Activated CD8-positive, alpha-beta T cell treated with anti-CD3 and anti-CD28 coated beads, Interleukin-2, amount 10 ng/mL, durations not matched to agents 7 days and 5 days (primary cell): ENCODE results near the gene GLOD5. TPM values are rescaled to one million over a fixed set of nuclear protein-coding genes. Genes with fewer than 3 reads are reported as not detected.
A peak's percentile ranks its signal among the peaks of the same experiment; 100 is the strongest.

Experiments
- ATAC-seq: fragments of 150-1000 bp; cut with Tn5 transposase; one replicate; pipeline ENCODE4 v1.10.0; 2021; ENCODE audit warnings: moderate library complexity
- CTCF ChIA-PET: fragments of 350-600 bp; sonication (Branson Sonifier 250); formaldehyde crosslinking; loops from one replicate; lab custom pipeline; 2021; ENCODE audit warnings: antibody characterized with exemption; lab: Charles Lee
- POLR2A ChIA-PET: fragments of 350-600 bp; sonication (Branson Sonifier 250); formaldehyde crosslinking; loops from one replicate; lab custom pipeline; 2021; ENCODE audit warnings: antibody characterized with exemption; lab: Charles Lee
- DNase-seq: peaks from one replicate; pipeline ENCODE4 v3.0.0-alpha.2; 2020
- H3K27ac Mint-ChIP-seq: one replicate; pipeline ENCODE4 v1.8.0; 2021; ENCODE audit warnings: mild to moderate bottlenecking, mixed read lengths
- H3K27me3 Mint-ChIP-seq: one replicate; pipeline ENCODE4 v1.8.0; 2021; ENCODE audit warnings: low read depth, mixed read lengths
- H3K36me3 Mint-ChIP-seq: one replicate; pipeline ENCODE4 v1.8.0; 2021; ENCODE audit warnings: low read depth, mixed read lengths
- H3K4me1 Mint-ChIP-seq: one replicate; pipeline ENCODE4 v1.8.0; 2021; ENCODE audit warnings: low read depth, mixed read lengths
- H3K4me3 Mint-ChIP-seq: one replicate; pipeline ENCODE4 v1.8.0; 2021; ENCODE audit warnings: mild to moderate bottlenecking, mixed read lengths
- H3K9me3 Mint-ChIP-seq: one replicate; pipeline ENCODE4 v1.8.0; 2022; ENCODE audit warnings: mixed read lengths; ENCODE audit not compliant: insufficient read depth
- total RNA-seq, 2 experiments: library from RNA; stranded (reverse); gene quantifications; one replicate each; pipeline ENCODE4 v1.2.3, GENCODE V29; 2021

GLOD5 gene
- total RNA-seq, 2 experiments from 2014 or later: not detected

DNA sequence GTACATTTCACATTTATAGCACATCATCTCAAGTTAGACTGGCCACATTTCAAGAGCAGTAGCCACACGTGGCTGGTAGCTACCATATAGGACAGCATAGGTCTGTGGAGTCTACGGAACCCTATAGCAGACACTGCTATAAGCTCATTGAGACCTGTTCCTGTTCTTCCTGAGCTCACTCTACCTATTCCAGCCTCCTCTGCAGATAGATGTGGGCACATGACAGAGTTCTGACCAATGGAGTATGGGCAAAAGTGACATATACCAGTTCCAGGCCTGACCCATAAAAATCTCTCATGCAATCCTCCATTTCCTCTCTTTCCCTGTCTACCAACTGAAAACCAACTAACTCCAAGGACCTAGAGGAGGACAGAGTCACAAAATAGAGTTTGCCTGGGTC is 36.8 kb downstream of the GLOD5 start:
- DNase-seq (no peak), ATAC-seq (no peak)
- H3K27ac Mint-ChIP-seq: no peak overlapping the region
- H3K4me3 Mint-ChIP-seq: no peak overlapping the region
- ChIA-PET CTCF (no interaction called here), POLR2A (no interaction called here)
- H3K4me1 Mint-ChIP-seq: peaks cover 14% of the 10 kb centered on the region
- H3K27me3 Mint-ChIP-seq: no peaks in the 10 kb centered on the region
- peaks cover 2% of the 10 kb centered on the region for H3K36me3 Mint-ChIP-seq
- no peaks in the 10 kb centered on the region for H3K9me3 Mint-ChIP-seq

- no peak for DNase-seq
- ATAC-seq: no peak
- POLR2A ChIA-PET: interaction anchor here (0.5 to 1.8 kb wide), 6 partner anchors 63 to 481 kb away, joined by 3 to 8 read pairs (median 6); partner anchors contain the start of gene SUV39H1
- Mint-ChIP-seq H3K27me3 (no peaks in the 10 kb centered on the region), H3K4me3 (peak overlapping the region; percentile 95), H3K4me1 (peaks cover 22% of the 10 kb centered on the region), H3K9me3 (no peaks in the 10 kb centered on the region), H3K27ac (peak overlapping the region; percentile 99), H3K36me3 (peaks cover 7% of the 10 kb centered on the region)
- CTCF ChIA-PET: interaction anchor here (1.0 to 2.0 kb wide), 4 partner anchors 64 to 153 kb away, joined by 3 to 11 read pairs (median 4); no protein-coding TSS in a partner anchor
Measured at GRCh38 chrX:48800574-48801279, 39.2 kb downstream of the GLOD5 start.

- peak; percentile 96 for DNase-seq
- Mint-ChIP-seq H3K36me3 (peaks cover 7% of the 10 kb centered on the region), H3K9me3 (no peaks in the 10 kb centered on the region), H3K4me1 (peaks cover 22% of the 10 kb centered on the region), H3K27me3 (no peaks in the 10 kb centered on the region), H3K4me3 (peak within 1 kb of the TSS; percentile 95), H3K27ac (peak within 1 kb of the TSS; percentile 99)
- peak; percentile 91 for ATAC-seq
- POLR2A ChIA-PET: interaction anchor here (0.6 to 1.8 kb wide), 7 partner anchors 64 to 371 kb away, joined by 3 to 8 read pairs (median 3); partner anchors contain the start of gene SUV39H1
- CTCF ChIA-PET: interaction anchor here (1.0 to 2.0 kb wide), 4 partner anchors 64 to 153 kb away, joined by 3 to 11 read pairs (median 4); no protein-coding TSS in a partner anchor
Measured at GRCh38 chrX:48801280-48802088, 39.9 kb downstream of the GLOD5 start, which contains the start of gene HDAC6. HDAC6 (plus strand) TSS chrX:48802067; CDS start chrX:48802693, 626 bp downstream.

DNA sequence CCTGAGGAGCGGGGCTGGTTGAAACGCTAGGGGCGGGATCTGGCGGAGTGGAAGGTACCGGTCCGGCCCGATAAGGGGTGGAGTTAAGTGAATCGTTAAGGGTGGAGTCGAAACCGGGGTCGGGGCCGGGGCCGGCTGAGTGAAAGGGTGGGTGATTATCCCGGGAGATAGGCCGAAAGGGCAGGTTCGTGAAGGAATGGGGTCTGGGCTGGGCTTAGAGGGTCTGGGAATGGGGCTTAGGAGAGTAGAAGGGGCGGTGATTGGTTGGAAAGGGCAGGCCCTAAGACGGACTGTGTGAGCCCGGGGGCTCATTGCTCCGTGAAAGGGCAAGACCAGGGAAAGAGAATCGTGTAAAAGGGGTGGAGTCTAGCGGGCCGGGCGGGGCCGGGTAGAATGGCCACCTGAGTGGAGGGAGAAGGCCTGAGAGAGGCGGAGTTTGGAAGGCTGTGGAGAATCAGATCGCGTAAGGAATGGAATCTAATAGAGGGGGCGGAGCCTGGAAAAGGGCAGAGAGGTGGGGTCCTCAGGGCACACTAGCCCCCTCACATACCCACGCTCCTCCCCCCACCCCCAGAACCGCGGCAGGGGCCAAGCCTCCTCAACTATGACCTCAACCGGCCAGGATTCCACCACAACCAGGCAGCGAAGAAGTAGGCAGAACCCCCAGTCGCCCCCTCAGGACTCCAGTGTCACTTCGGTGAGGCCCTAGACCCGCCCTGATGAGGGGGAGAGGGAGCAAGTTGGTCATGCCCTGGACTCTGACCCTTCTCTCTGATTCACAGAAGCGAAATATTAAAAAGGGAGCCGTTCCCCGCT is 40.8 kb downstream of the GLOD5 start:
- H3K36me3 Mint-ChIP-seq: peaks cover 11% of the 10 kb centered on the region
- DNase-seq: peak; percentile 82
- POLR2A ChIA-PET: interaction anchor here (0.6 to 1.8 kb wide), 3 partner anchors 65 to 139 kb away, joined by 3 to 8 read pairs (median 6); partner anchors contain the start of gene SUV39H1
- peaks cover 22% of the 10 kb centered on the region for H3K4me1 Mint-ChIP-seq
- ATAC-seq: peak; percentile 62
- H3K27ac Mint-ChIP-seq: peak overlapping the region; percentile 99
- CTCF ChIA-PET: interaction anchor here (1.0 to 2.0 kb wide), 4 partner anchors 65 to 154 kb away, joined by 3 to 11 read pairs (median 4); no protein-coding TSS in a partner anchor
- peak overlapping the region; percentile 95 for H3K4me3 Mint-ChIP-seq
- H3K27me3 Mint-ChIP-seq: no peaks in the 10 kb centered on the region
- no peaks in the 10 kb centered on the region for H3K9me3 Mint-ChIP-seq

DNA sequence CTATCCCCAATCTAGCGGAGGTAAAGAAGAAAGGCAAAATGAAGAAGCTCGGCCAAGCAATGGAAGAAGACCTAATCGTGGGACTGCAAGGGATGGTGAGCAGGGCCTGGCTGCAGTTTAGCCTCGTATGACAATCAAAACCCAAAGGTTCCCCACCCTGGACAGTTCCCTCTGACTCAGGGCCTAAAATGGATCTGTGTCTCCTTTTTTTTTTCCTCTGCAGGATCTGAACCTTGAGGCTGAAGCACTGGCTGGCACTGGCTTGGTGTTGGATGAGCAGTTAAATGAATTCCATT is 41.3 kb downstream of the GLOD5 start:
- peak overlapping the region; percentile 95 for H3K4me3 Mint-ChIP-seq
- ATAC-seq (no peak), DNase-seq (no peak)
- no peaks in the 10 kb centered on the region for H3K27me3 Mint-ChIP-seq
- no peaks in the 10 kb centered on the region for H3K9me3 Mint-ChIP-seq
- ChIA-PET POLR2A (no interaction called here), CTCF (no interaction called here)
- peaks cover 11% of the 10 kb centered on the region for H3K36me3 Mint-ChIP-seq
- peak overlapping the region; percentile 99 for H3K27ac Mint-ChIP-seq
- H3K4me1 Mint-ChIP-seq: peaks cover 22% of the 10 kb centered on the region

GRCh38 chrX:48806081-48806480 is 44.5 kb downstream of the GLOD5 start:
- Mint-ChIP-seq H3K9me3 (no peaks in the 10 kb centered on the region), H3K4me1 (peaks cover 16% of the 10 kb centered on the region), H3K27ac (no peak overlapping the region), H3K36me3 (peaks cover 11% of the 10 kb centered on the region), H3K4me3 (no peak overlapping the region), H3K27me3 (no peaks in the 10 kb centered on the region)
- ChIA-PET CTCF (interaction anchor here (0.8 kb wide), 1 partner anchor 140 kb away, joined by 3 read pairs; no protein-coding TSS in a partner anchor), POLR2A (no interaction called here)
- ATAC-seq (no peak), DNase-seq (no peak)

DNA sequence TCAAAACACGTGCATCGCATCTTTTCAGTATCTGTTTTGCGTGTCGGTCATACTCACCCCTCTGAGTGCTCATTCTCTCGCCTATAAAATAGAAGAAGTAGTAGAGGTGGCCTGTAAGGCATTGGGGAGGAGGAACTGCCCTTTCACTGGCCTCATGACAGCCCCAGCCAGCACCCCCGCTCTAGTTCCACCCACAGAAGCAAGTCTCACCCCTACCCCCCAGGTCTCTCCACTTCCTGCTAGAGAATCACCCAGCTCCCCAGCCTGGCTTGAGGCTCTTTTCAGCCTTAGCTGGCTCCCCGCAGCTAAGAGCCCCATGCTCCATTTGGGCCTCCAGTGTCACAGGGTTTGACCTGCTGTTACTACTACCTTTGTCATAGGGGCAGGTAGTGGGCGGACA is 52.1 kb downstream of the GLOD5 start:
- no peaks in the 10 kb centered on the region for H3K9me3 Mint-ChIP-seq
- ATAC-seq (no peak), DNase-seq (no peak)
- H3K27ac Mint-ChIP-seq: no peak overlapping the region
- peaks cover 2% of the 10 kb centered on the region for H3K36me3 Mint-ChIP-seq
- no peaks in the 10 kb centered on the region for H3K27me3 Mint-ChIP-seq
- H3K4me1 Mint-ChIP-seq: no peaks in the 10 kb centered on the region
- ChIA-PET POLR2A (no interaction called here), CTCF (no interaction called here)
- H3K4me3 Mint-ChIP-seq: no peak overlapping the region

GRCh38 chrX:48814722-48815121 is 53.2 kb downstream of the GLOD5 start:
- ATAC-seq (no peak), DNase-seq (no peak)
- H3K9me3 Mint-ChIP-seq: no peaks in the 10 kb centered on the region
- no peak overlapping the region for H3K4me3 Mint-ChIP-seq
- POLR2A ChIA-PET: no interaction called here
- CTCF ChIA-PET: no interaction called here
- H3K36me3 Mint-ChIP-seq: peaks cover 2% of the 10 kb centered on the region
- no peak overlapping the region for H3K27ac Mint-ChIP-seq
- no peaks in the 10 kb centered on the region for H3K4me1 Mint-ChIP-seq
- no peaks in the 10 kb centered on the region for H3K27me3 Mint-ChIP-seq

DNA sequence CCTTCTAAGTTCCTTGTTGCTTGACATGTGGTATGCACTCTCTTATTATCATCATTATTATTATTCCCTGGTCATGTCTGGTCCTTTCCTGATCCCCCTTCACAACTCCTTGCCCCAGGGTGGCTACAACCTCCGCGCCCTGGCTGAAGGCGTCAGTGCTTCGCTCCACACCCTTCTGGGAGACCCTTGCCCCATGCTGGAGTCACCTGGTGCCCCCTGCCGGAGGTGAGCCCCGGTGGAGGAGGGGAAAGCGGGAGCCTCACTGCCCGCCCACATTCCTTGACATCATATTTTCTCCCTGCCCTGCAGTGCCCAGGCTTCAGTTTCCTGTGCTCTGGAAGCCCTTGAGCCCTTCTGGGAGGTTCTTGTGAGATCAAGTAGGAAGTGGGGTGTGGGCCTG is 53.7 kb downstream of the GLOD5 start:
- ATAC-seq (no peak), DNase-seq (no peak)
- Mint-ChIP-seq H3K27me3 (no peaks in the 10 kb centered on the region), H3K36me3 (peaks cover 2% of the 10 kb centered on the region), H3K9me3 (no peaks in the 10 kb centered on the region), H3K4me3 (no peak overlapping the region), H3K4me1 (no peaks in the 10 kb centered on the region), H3K27ac (no peak overlapping the region)
- ChIA-PET CTCF (no interaction called here), POLR2A (no interaction called here)

DNA sequence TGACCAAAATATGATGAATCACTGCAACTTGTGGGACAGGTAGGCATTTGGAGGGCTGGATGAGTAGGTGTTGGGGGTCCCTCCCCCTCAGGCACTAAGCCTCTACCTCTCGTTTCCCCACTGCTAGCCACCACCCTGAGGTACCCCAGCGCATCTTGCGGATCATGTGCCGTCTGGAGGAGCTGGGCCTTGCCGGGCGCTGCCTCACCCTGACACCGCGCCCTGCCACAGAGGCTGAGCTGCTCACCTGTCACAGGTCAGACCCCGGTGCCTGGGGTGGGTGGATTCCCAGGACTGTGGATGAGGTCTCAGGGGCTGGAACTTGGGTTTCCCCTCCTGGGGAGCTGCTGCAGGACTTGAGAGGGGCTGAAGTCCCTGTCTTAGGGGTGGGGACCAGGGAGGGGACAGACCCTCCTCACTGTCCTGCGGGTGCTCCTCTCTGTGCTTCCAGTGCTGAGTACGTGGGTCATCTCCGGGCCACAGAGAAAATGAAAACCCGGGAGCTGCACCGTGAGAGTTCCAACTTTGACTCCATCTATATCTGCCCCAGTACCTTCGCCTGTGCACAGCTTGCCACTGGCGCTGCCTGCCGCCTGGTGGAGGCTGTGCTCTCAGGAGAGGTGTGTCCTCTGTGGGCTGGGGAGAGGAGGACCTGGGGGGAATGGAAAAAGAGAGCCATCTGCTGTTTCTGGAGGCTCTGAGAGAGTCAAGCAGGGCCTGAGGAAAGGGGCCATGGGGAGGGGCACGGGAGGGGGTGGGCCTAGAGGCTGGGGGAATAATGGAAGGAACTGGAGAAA is 54.7 kb downstream of the GLOD5 start:
- DNase-seq (no peak), ATAC-seq (no peak)
- H3K9me3 Mint-ChIP-seq: no peaks in the 10 kb centered on the region
- H3K27me3 Mint-ChIP-seq: no peaks in the 10 kb centered on the region
- ChIA-PET CTCF (no interaction called here), POLR2A (no interaction called here)
- no peaks in the 10 kb centered on the region for H3K4me1 Mint-ChIP-seq
- H3K36me3 Mint-ChIP-seq: peaks cover 2% of the 10 kb centered on the region
- no peak overlapping the region for H3K27ac Mint-ChIP-seq
- H3K4me3 Mint-ChIP-seq: no peak overlapping the region

GRCh38 chrX:48818098-48818497 is 56.6 kb downstream of the GLOD5 start:
- DNase-seq (no peak), ATAC-seq (no peak)
- Mint-ChIP-seq H3K9me3 (no peaks in the 10 kb centered on the region), H3K27ac (no peak overlapping the region), H3K36me3 (no peaks in the 10 kb centered on the region), H3K4me3 (no peak overlapping the region), H3K4me1 (no peaks in the 10 kb centered on the region), H3K27me3 (no peaks in the 10 kb centered on the region)
- ChIA-PET CTCF (no interaction called here), POLR2A (no interaction called here)
